ENCODE measurements around the gene GLOD4.

GRCh38 chr17:824378-824777 lies 42.3 kb upstream of the GLOD4 start:
- TF ChIP-seq CTCF (IDR thresholded peaks at IDR 0.05) (no peak), POLR2A (IDR thresholded peaks at IDR 0.05) (no peak)
